Spleen (tissue), 11 donors: Measurements from ENCODE around the gene VWCE. TPM values are rescaled to one million over a fixed set of nuclear protein-coding genes. Genes with fewer than 3 reads are reported as not detected.

ENCODE experiments used
- DNase-seq: peaks from one replicate; pipeline ENCODE4 v3.0.0-alpha.2; 2020
- H3K27ac ChIP-seq, 8 donors: fragments of 200-600 bp; sonication (generic) in 7 of 8; 1 replicate in 4 of 8; 2 replicates in 4 of 8; pipeline versions ENCODE4 v1.5.0 to v1.8.0; 2016 to 2021; ENCODE audit warnings: inconsistent platforms in 4 of 8, mild to moderate bottlenecking in 4 of 8, moderate library complexity in 1 of 8
- H3K27me3 ChIP-seq, 7 donors: fragments of 200-600 bp; sonication (generic) in 6 of 7; replicated peaks in 1 of 7; 1 replicate in 4 of 7; 2 replicates in 3 of 7; pipeline versions ENCODE4 v1.5.0 to v1.8.0; 2016 to 2021; ENCODE audit warnings: inconsistent platforms in 3 of 7, mild to moderate bottlenecking in 1 of 7
- H3K36me3 ChIP-seq, 6 donors: fragments of 200-600 bp; sonication (generic) in 5 of 6; 1 replicate in 4 of 6; 2 replicates in 2 of 6; pipeline versions ENCODE4 v1.5.0 to v1.8.0; 2016 to 2021; ENCODE audit warnings: inconsistent platforms in 2 of 6
- H3K4me1 ChIP-seq, 6 donors: fragments of 200-600 bp; sonication (generic) in 5 of 6; 1 replicate in 3 of 6; 2 replicates in 3 of 6; pipeline versions ENCODE4 v1.5.0 to v1.8.0; 2016 to 2021; ENCODE audit warnings: inconsistent platforms in 3 of 6
- H3K4me3 ChIP-seq, 8 donors: fragments of 200-600 bp; sonication (generic) in 7 of 8; 1 replicate in 4 of 8; 2 replicates in 4 of 8; pipeline versions ENCODE4 v1.5.0 to v1.8.0; 2016 to 2021; ENCODE audit warnings: inconsistent platforms in 4 of 8, mild to moderate bottlenecking in 4 of 8, moderate library complexity in 2 of 8
- H3K9me3 ChIP-seq, 8 donors: fragments of 200-600 bp; sonication (generic) in 7 of 8; 1 replicate in 4 of 8; 2 replicates in 4 of 8; pipeline versions ENCODE4 v1.5.0 to v1.8.0; 2016 to 2021; ENCODE audit warnings: inconsistent platforms in 4 of 8
- POLR2A ChIP-seq, 3 donors: fragments of 450-650 bp; IDR thresholded peaks; one replicate each; pipeline ENCODE4 v1.5.1; 2017; ENCODE audit warnings: antibody characterized with exemption in 3 of 3, mild to moderate bottlenecking in 1 of 3
- POLR2AphosphoS5 ChIP-seq, 3 donors: sonication (generic); formaldehyde crosslinking; IDR thresholded peaks; one replicate each; pipeline ENCODE4 v1.5.1; 2017; ENCODE audit warnings: antibody characterized with exemption in 3 of 3
- WGBS, 5 donors: extraction: QIAGEN DNeasy Blood & Tissue Kit in 3 of 5; methylation state at CpG; one replicate each; pipeline versions ENCODE4 v1.1.5 to v1.1.7; 2013 to 2018; 5-methylcytosine and 5-hydroxymethylcytosine counted together
- intact Hi-C: fragments of 100-400 bp; cut with DNase I; formaldehyde crosslinking; loops from one replicate; pipeline ENCODE4 v1.15.0; 2023; ENCODE audit warnings: low total_unique reads
- polyA plus RNA-seq, 3 donors: library from polyadenylated mRNA; stranded (reverse); fragments of 200-250 nt; gene quantifications; one replicate each; pipeline ENCODE4 v1.2.1, GENCODE V29; 2013
- total RNA-seq, 7 donors: library from RNA; depleted of rRNA in 3 of 7; stranded (reverse); fragments of >200 nt in 3 of 7; fragmentation: NEBNext Ultra II Directional in 4 of 7; extraction: Animal tissue kit (Norgen Biotek cat#: 25700) in 4 of 7; gene quantifications; one replicate each; pipeline versions ENCODE4 v1.1.0 to v1.2.1, GENCODE V29; 2016 to 2021
- TF ChIP-seq, protein P1 (sequence below), 11 experiments: fragments of 200-600 bp in 7 of 11; fragments of 450-650 bp in 4 of 11; sonication (generic) in 4 of 11; IDR thresholded peaks in 8 of 11; conservative IDR thresholded peaks in 3 of 11; 1 replicate in 7 of 11; 2 replicates in 4 of 11; pipeline versions ENCODE4 v1.4.0 to v1.8.0; 2016 to 2021; ENCODE audit warnings: antibody characterized with exemption in 11 of 11, inconsistent platforms in 4 of 11, mild to moderate bottlenecking in 1 of 11
- donor health status: healthy with polysubstance abuse.
- donor health status: DM: no; HTN: no; CAD: no; lungs with moderate emphysema.
- donor health status: DM: no; HTN: no; CAD: no.
- donor health status: Bipolar disorder and iron deficiency.
- donor health status: healthy.
- donor health status: DM: no; HTN: no; CAD: no.
- donor health status: DM: yes; HTN: yes; CAD: no.

The VWCE gene
- total and polyA plus RNA-seq, 10 donors = 0.23 to 3.2 (median 1.2) TPM

DNA sequence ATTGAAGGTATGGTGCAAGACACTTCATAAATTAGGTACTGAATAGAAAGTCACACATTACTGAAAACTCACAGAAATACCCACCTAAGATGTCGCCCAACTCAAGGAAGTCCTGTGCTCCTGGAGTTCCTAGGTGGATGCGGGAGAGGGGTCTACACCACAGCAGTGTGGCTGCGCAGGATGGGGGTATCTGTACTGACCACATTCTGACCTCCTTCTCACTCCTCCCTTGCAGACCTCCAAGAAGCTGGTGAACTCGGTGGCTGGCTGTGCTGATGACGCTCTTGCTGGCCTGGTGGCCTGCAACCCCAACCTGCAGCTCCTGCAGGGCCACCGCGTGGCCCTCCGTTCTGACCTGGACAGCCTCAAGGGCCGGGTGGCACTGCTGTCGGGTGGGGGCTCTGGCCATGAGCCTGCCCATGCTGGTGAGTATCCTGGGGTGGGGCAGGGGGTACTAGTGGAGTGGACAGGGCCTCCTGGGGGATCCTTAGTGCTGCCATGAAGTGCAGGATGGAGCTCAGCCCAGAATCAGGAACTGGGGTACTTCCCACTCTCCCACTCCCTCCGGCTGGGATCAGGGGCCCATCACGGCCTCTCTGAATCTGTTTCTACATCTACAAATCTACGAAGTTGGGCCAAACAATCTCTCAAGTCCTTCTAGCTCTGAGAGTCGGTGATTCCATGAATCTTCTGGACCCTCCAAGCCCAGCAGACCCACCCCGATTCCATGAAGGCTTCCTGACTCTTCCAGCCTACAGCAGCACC is 42.8 kb upstream of the VWCE start:
- TF ChIP-seq POLR2AphosphoS5 (IDR thresholded peaks at IDR 0.05) (no peak), POLR2A (IDR thresholded peaks at IDR 0.05) (no peak)
- TF ChIP-seq, protein P1, sequence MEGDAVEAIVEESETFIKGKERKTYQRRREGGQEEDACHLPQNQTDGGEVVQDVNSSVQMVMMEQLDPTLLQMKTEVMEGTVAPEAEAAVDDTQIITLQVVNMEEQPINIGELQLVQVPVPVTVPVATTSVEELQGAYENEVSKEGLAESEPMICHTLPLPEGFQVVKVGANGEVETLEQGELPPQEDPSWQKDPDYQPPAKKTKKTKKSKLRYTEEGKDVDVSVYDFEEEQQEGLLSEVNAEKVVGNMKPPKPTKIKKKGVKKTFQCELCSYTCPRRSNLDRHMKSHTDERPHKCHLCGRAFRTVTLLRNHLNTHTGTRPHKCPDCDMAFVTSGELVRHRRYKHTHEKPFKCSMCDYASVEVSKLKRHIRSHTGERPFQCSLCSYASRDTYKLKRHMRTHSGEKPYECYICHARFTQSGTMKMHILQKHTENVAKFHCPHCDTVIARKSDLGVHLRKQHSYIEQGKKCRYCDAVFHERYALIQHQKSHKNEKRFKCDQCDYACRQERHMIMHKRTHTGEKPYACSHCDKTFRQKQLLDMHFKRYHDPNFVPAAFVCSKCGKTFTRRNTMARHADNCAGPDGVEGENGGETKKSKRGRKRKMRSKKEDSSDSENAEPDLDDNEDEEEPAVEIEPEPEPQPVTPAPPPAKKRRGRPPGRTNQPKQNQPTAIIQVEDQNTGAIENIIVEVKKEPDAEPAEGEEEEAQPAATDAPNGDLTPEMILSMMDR (IDR thresholded peaks at IDR 0.05 in 8 of 11, conservative IDR thresholded peaks at IDR 0.05 in 3 of 11) = no peak
- no peak overlapping the region for H3K4me3 ChIP-seq
- no peak for DNase-seq
- no peaks in the 10 kb centered on the region for H3K27me3 ChIP-seq
- intact Hi-C loops = loop anchor here (2.0 to 10.0 kb wide), 2 partner anchors 47 to 87 kb away; partner anchors contain the start of gene CPSF7
- H3K36me3 ChIP-seq = peaks cover 0 to 47% (median 0%) of the 10 kb centered on the region in 6 donors
- H3K4me1 ChIP-seq = peaks cover 14 to 44% (median 27%) of the 10 kb centered on the region in 6 donors
- H3K27ac ChIP-seq = no peak overlapping the region
- no peaks in the 10 kb centered on the region for H3K9me3 ChIP-seq
- 92 to 97% (median 93%) methylated on average over 12 to 15 of the region's 15 CpGs for WGBS, 5 donors

DNA sequence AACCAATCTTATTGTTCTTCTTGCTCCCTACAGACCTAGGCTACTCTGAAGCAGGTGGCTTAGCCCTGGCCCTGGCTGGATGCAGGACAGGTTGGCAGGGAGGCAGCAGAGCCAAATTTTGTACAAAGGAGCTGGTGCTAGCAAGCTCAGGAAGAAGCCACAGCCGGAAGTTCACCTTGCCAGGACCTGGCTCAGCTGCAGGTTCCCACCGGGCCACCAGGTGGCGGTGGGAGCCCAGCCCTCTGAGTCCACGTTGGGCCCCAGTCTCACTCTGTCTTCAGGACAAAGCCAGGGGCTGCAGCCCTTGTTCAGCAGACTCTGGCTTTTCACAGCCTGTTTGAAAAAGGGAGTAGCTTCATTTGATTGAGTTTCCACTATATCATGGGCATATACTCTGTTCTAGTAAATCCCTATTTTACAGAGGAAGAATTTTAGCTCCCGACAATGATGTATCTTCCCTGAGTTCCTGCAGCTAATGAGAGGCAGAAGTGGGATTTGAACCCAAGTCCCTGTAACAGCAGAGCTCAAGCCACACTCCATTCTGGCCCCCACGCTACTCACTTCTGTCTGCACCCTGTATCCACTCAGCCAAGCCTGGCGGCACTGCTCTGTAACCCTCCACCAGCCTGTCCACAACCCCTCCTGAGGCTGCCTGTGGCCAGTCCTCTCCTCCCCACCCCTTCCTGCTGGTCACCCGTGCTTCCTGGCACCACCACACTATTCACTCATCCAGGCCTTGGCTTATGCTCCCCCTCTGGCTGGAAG is 41.2 kb upstream of the VWCE start:
- H3K9me3 ChIP-seq = no peaks in the 10 kb centered on the region
- WGBS, 5 donors = 27 to 73% (median 30%) methylated on average over 4 to 8 of the region's 8 CpGs
- H3K27me3 ChIP-seq = no peaks in the 10 kb centered on the region
- H3K27ac ChIP-seq = peak overlapping the region; percentile 26 to 96 (median 65)
- intact Hi-C loops = loop anchor here (2.0 to 10.0 kb wide), 2 partner anchors 48 to 88 kb away; partner anchors contain the start of gene CPSF7
- no peak for TF ChIP-seq POLR2A (IDR thresholded peaks at IDR 0.05)
- TF ChIP-seq POLR2AphosphoS5 (IDR thresholded peaks at IDR 0.05) = peak; percentile 74 to 82 (median 76)
- TF ChIP-seq, protein P1 (IDR thresholded peaks at IDR 0.05 in 8 of 11, conservative IDR thresholded peaks at IDR 0.05 in 3 of 11) = peak; percentile 96 to 99 (median 98)
- H3K36me3 ChIP-seq = peaks cover 0 to 31% (median 0%) of the 10 kb centered on the region in 6 donors
- H3K4me3 ChIP-seq = no peak overlapping the region
- DNase-seq = peak; percentile 96
- peaks cover 26 to 57% (median 40%) of the 10 kb centered on the region in 6 donors for H3K4me1 ChIP-seq

DNA sequence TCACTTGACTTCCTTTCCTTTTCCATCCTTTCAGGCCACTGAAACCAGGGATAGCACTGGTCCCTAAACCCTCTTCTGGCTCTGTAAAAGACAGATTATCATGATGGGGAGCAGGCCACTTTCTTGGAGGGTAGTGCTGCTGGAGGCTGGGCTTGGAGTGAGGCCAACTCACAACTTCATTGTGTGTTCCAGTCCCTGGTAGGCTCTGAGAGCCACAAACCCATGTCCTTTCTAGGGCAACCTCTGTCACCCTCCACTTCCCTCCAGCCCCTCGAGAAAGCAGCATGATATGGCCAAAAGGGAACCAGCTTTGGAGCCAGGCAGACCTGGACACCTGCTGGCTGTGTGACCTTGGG is 40.2 kb upstream of the VWCE start:
- TF ChIP-seq POLR2A (IDR thresholded peaks at IDR 0.05) (no peak), POLR2AphosphoS5 (IDR thresholded peaks at IDR 0.05) (no peak)
- TF ChIP-seq, protein P1 (IDR thresholded peaks at IDR 0.05 in 8 of 11, conservative IDR thresholded peaks at IDR 0.05 in 3 of 11) = no peak
- Histone ChIP-seq H3K9me3 (no peaks in the 10 kb centered on the region), H3K27me3 (no peaks in the 10 kb centered on the region), H3K36me3 (peaks cover 0 to 29% (median 0%) of the 10 kb centered on the region in 6 donors), H3K27ac (peak overlapping the region; percentile 5 to 96 (median 61)), H3K4me3 (no peak overlapping the region), H3K4me1 (peaks cover 33 to 68% (median 48%) of the 10 kb centered on the region in 6 donors)
- DNase-seq = no peak
- intact Hi-C loops = loop anchor here (10.0 kb wide), 1 partner anchor 89 kb away; the partner anchor contains the start of gene CPSF7
- WGBS, 5 donors = 33 to 79% (median 55%) methylated on average over 1 of the region's 1 CpG
